GM12878 (cell line): ENCODE data around the gene RORC. TPM values are rescaled to one million over a fixed set of nuclear protein-coding genes. Genes with fewer than 3 reads are reported as not detected.
"Not testable (repeated sequence)": the region's sequence is repeated elsewhere in the genome, so short reads cannot be mapped to it uniquely, and the experiment has no call there.

ENCODE experiments used
- ATAC-seq: fragments of 200-7000 bp; cut with Tn5 transposase; 3 replicates; pipeline ENCODE4 v1.9.1; 2020; ENCODE audit warnings: mild to moderate bottlenecking, moderate library complexity
- BruUV-seq: library from RNA; stranded (reverse); fragments of 400-500 nt; replicated peaks from 2 replicates; lab custom pipeline; 2021; lab: Mats Ljungman, UMichigan
- CTCF ChIA-PET: fragments of 300-600 bp; sonication (Branson Sonifier 250); formaldehyde crosslinking; extraction: SDS; loops from one replicate; lab custom pipeline; 2021; ENCODE audit warnings: inconsistent platforms; lab: Yijun Ruan, JAX
- POLR2A ChIA-PET: fragments of 350-600 bp; formaldehyde crosslinking; extraction: SDS; loops from one replicate; lab custom pipeline; 2021; ENCODE audit warnings: inconsistent platforms; lab: Charles Lee
- RAD21 ChIA-PET: fragments of 300-600 bp; sonication (Branson Sonifier 250); formaldehyde crosslinking; loops from one replicate; lab custom pipeline; 2023; ENCODE audit warnings: antibody characterized with exemption; ENCODE audit not compliant: unreplicated experiment; lab: Charles Lee
- SMC1A ChIA-PET: fragments of 300-600 bp; sonication (Branson Sonifier 250); formaldehyde crosslinking; loops from one replicate; lab custom pipeline; 2023; ENCODE audit not compliant: unreplicated experiment, uncharacterized antibody; lab: Charles Lee
- DNase-seq: peaks from one replicate; pipeline ENCODE4 v3.0.0-alpha.2; 2011; ENCODE audit warnings: low read depth, low spot score
- FAIRE-seq: peaks from 3 replicates; lab custom pipeline; 2011; peaks lifted over from hg19 to GRCh38; lab: Jason Lieb, UNC
- H2AFZ ChIP-seq: 2 replicates; pipeline ENCODE4 v1.6.0; 2011; ENCODE audit warnings: low read depth, low read length, control low read depth; ENCODE audit not compliant: control insufficient read depth
- H3K27ac ChIP-seq: 2 replicates; pipeline ENCODE4 v1.5.1; 2011; ENCODE audit warnings: control low read depth; ENCODE audit not compliant: control insufficient read depth, insufficient read depth
- H3K27me3 ChIP-seq, 2 experiments: replicated peaks in 1 of 2; 2 replicates each; pipeline versions ENCODE4 v1.6.0 to v1.6.1; 2011; ENCODE audit warnings: low read length in 1 of 2; ENCODE audit not compliant: control insufficient read depth in 2 of 2, insufficient read depth in 2 of 2
- H3K36me3 ChIP-seq, 2 experiments: 2 replicates each; pipeline ENCODE4 v1.5.1; 2011; ENCODE audit warnings: low read length in 1 of 2; ENCODE audit not compliant: control insufficient read depth in 2 of 2, insufficient read depth in 2 of 2
- H3K4me1 ChIP-seq: 2 replicates; pipeline ENCODE4 v1.6.1; 2011; ENCODE audit warnings: mild to moderate bottlenecking, low read length, moderate library complexity, mixed read lengths; ENCODE audit not compliant: control insufficient read depth, insufficient read depth
- H3K4me2 ChIP-seq: 2 replicates; pipeline ENCODE4 v1.6.0; 2011; ENCODE audit warnings: control low read depth; ENCODE audit not compliant: control insufficient read depth, insufficient read depth
- H3K4me3 ChIP-seq: fragments of 200-600 bp; sonication (generic); 2 replicates; pipeline ENCODE4 v1.5.1; 2016
- H3K79me2 ChIP-seq: 2 replicates; pipeline ENCODE4 v1.6.0; 2011; ENCODE audit warnings: low read length; ENCODE audit not compliant: control insufficient read depth, insufficient read depth
- H3K9ac ChIP-seq: 2 replicates; pipeline ENCODE4 v1.8.0; 2011; ENCODE audit warnings: low read length, control low read depth, mixed read lengths; ENCODE audit not compliant: control insufficient read depth, insufficient read depth
- H3K9me3 ChIP-seq: replicated peaks from 3 replicates; pipeline ENCODE4 v1.5.1; 2011; ENCODE audit warnings: mild to moderate bottlenecking, low read length; ENCODE audit not compliant: control insufficient read depth, insufficient read depth
- H4K20me1 ChIP-seq: 2 replicates; pipeline ENCODE4 v1.6.0; 2011; ENCODE audit not compliant: control insufficient read depth, insufficient read depth
- CEBPB ChIP-seq, 2 experiments: fragments of 150-350 bp in 1 of 2; IDR thresholded peaks; 2 replicates each; pipeline ENCODE4 v1.6.1; 2012 to 2014; ENCODE audit warnings: low read depth in 2 of 2, low read length in 2 of 2, borderline replicate concordance in 1 of 2, inconsistent platforms in 1 of 2
- EGR1 ChIP-seq, 2 experiments: IDR thresholded peaks; 1 replicate in 1 of 2; 2 replicates in 1 of 2; pipeline ENCODE4 v1.6.1; 2011 to 2012; ENCODE audit warnings: low read depth in 2 of 2, low read length in 2 of 2, borderline replicate concordance in 1 of 2, mild to moderate bottlenecking in 1 of 2, moderate library complexity in 1 of 2
- IKZF2 ChIP-seq, 2 experiments: fragments of 450-650 bp; IDR thresholded peaks; 2 replicates each; pipeline ENCODE4 v1.6.1; 2017; ENCODE audit warnings: mild to moderate bottlenecking in 2 of 2, moderate library complexity in 2 of 2
- IRF4 ChIP-seq: IDR thresholded peaks from 2 replicates; pipeline ENCODE4 v1.6.1; 2011; ENCODE audit warnings: low read depth, low read length
- JUNB ChIP-seq: IDR thresholded peaks from 2 replicates; pipeline ENCODE4 v1.6.1; 2016; ENCODE audit warnings: antibody characterized with exemption, mild to moderate bottlenecking
- KLF5 ChIP-seq: fragments of 450-650 bp; IDR thresholded peaks from 2 replicates; pipeline ENCODE4 v1.6.1; 2014; ENCODE audit warnings: mild to moderate bottlenecking; ENCODE audit not compliant: partially characterized antibody
- MTA3 ChIP-seq: IDR thresholded peaks from 2 replicates; pipeline ENCODE4 v1.6.1; 2012; ENCODE audit warnings: low read length, inconsistent platforms, borderline replicate concordance
- RUNX3 ChIP-seq: IDR thresholded peaks from 2 replicates; pipeline ENCODE4 v1.6.1; 2012; ENCODE audit warnings: low read length, inconsistent platforms
- STAT3 ChIP-seq: IDR thresholded peaks from 2 replicates; pipeline ENCODE4 v1.6.1; 2011; ENCODE audit warnings: low read depth, low read length, improper control_type of control experiment
- WGBS: methylation state at CpG from one replicate; pipeline ENCODE4 v1.1.6; 2016; ENCODE audit warnings: low lambda C conversion rate; ENCODE audit not compliant: insufficient replicate concordance, insufficient coverage; ENCODE audit errors: missing lambda C conversion rate; 5-methylcytosine and 5-hydroxymethylcytosine counted together
- in situ Hi-C: fragments of 300-500 bp; cut with MboI; formaldehyde crosslinking; loops from 9 replicates; pipeline ENCODE4 v1.14.3; 2018; ENCODE audit warnings: mixed read lengths
- intact Hi-C: fragments of 100-400 bp; cut with micrococcal nuclease; formaldehyde crosslinking; loops from one replicate; pipeline ENCODE4 v1.14.2; 2022; ENCODE audit not compliant: unreplicated experiment
- polyA plus RNA-seq, 11 experiments: library from polyadenylated mRNA; depleted of rRNA in 4 of 11; unstranded in 6 of 11; stranded (reverse) in 5 of 11; fragments of >200 nt; fragmentation: Nextera tagmentation in 4 of 11; fragmentation: Illumina TruSeq in 1 of 11; extraction: Ambion mirVana in 4 of 11; extraction: Trizol in 1 of 11; gene quantifications; 1 replicate in 1 of 11; 2 replicates in 10 of 11; pipeline versions ENCODE4 v1.2.1 to v1.2.3, GENCODE V29; 2011 to 2016; ENCODE audit warnings: inconsistent platforms in 2 of 11, missing spikeins in 2 of 11, low read depth in 1 of 11
- total RNA-seq, 4 experiments: library from RNA; depleted of rRNA in 3 of 4; stranded (reverse); fragments of >200 nt in 3 of 4; fragmentation: Illumina TruSeq in 1 of 4; extraction: Trizol in 1 of 4; gene quantifications; 2 replicates each; pipeline versions ENCODE4 v1.2.1 to v1.2.3, GENCODE V29; 2013 to 2021

The RORC gene
- total and polyA plus RNA-seq, 10 of the 15 experiments (the other 5 are each of a cell fraction or from before 2014, with no cell fraction given) = not detected

GRCh38 chr1:151855933-151856332, 24.3 kb upstream of the RORC start (continued):
- TF ChIP-seq CEBPB (IDR thresholded peaks at IDR 0.05; ENCODE audit: borderline replicate concordance in 1 of 2, low read depth in 2 of 2, low read length in 2 of 2) = no peak
- TF ChIP-seq IRF4 = no peak
- TF ChIP-seq JUNB = no peak
- TF ChIP-seq STAT3 = no peak
- TF ChIP-seq MTA3 = no peak
- TF ChIP-seq RUNX3 = no peak

GRCh38 chr1:151855516-151855915, 23.9 kb upstream of the RORC start:
- SMC1A ChIA-PET, H3K4me1 ChIP-seq, DNase-seq, H3K27me3 ChIP-seq, H3K9ac ChIP-seq, RAD21 ChIA-PET, H3K4me3 ChIP-seq, intact Hi-C loops, H3K4me2 ChIP-seq, ATAC-seq, H2AFZ ChIP-seq, BruUV-seq, in situ Hi-C loops, H3K79me2 ChIP-seq, CTCF ChIA-PET, FAIRE-seq, H3K9me3 ChIP-seq, H3K27ac ChIP-seq, H3K36me3 ChIP-seq, H4K20me1 ChIP-seq: not testable (repeated sequence)
- 52% methylated on average over 8 of the region's 8 CpGs for WGBS
- POLR2A ChIA-PET = interaction anchor here (0.9 kb wide), 1 partner anchor 13 kb away, joined by 3 read pairs; no protein-coding TSS in a partner anchor

- no peak for FAIRE-seq
- in situ Hi-C loops (no loop called here), intact Hi-C loops (no loop called here)
- H2AFZ ChIP-seq = no peak overlapping the region
- POLR2A ChIA-PET = no interaction called here
- H3K4me2 ChIP-seq = no peak overlapping the region
- H3K79me2 ChIP-seq = no peaks in the 10 kb centered on the region
- 55% methylated on average over 7 of the region's 7 CpGs for WGBS
- H3K36me3 ChIP-seq = no peaks in the 10 kb centered on the region
- BruUV-seq = no TSS peak
- ATAC-seq = no peak
- H3K4me1 ChIP-seq = peaks cover 1% of the 10 kb centered on the region
- no peak overlapping the region for H3K9ac ChIP-seq
- RAD21 ChIA-PET = no interaction called here
- SMC1A ChIA-PET = no interaction called here
- no peak for TF ChIP-seq KLF5
- TF ChIP-seq EGR1 (IDR thresholded peaks at IDR 0.05; ENCODE audit: borderline replicate concordance in 1 of 2, low read depth in 2 of 2, low read length in 2 of 2) = no peak
- TF ChIP-seq IKZF2 (IDR thresholded peaks at IDR 0.05) = no peak
- CTCF ChIA-PET = no interaction called here
- H3K27me3 ChIP-seq = peaks cover 0 to 3% of the 10 kb centered on the region in 2 experiments; a peak in 1 of 4 replicates
- DNase-seq = no peak
- no peaks in the 10 kb centered on the region for H4K20me1 ChIP-seq
- H3K4me3 ChIP-seq = no peak overlapping the region
- no peaks in the 10 kb centered on the region for H3K9me3 ChIP-seq
- no peak overlapping the region for H3K27ac ChIP-seq
These were observed 23.1 kb upstream of the RORC start for GRCh38 chr1:151854658-151855057.
